Nephron progenitor cell (in vitro differentiated cells): ENCODE measurements around the gene DAP.
"Not testable (repeated sequence)": the region's sequence is repeated elsewhere in the genome, so short reads cannot be mapped to it uniquely, and the experiment has no call there.

Experiments
- DNase-seq: peaks from one replicate; pipeline ENCODE4 v3.0.0; 2021
- H3K27ac Mint-ChIP-seq: 2 replicates; pipeline ENCODE4 v1.8.0; 2021; ENCODE audit warnings: mild to moderate bottlenecking, moderate library complexity, mixed read lengths
- H3K27me3 Mint-ChIP-seq: 2 replicates; pipeline ENCODE4 v1.8.0; 2021; ENCODE audit warnings: mild to moderate bottlenecking, low read depth, mixed read lengths; ENCODE audit not compliant: poor library complexity
- H3K36me3 Mint-ChIP-seq: 2 replicates; pipeline ENCODE4 v1.8.0; 2021; ENCODE audit warnings: low read depth, mixed read lengths
- H3K4me1 Mint-ChIP-seq: 2 replicates; pipeline ENCODE4 v1.8.0; 2021; ENCODE audit warnings: mixed read lengths
- H3K4me3 Mint-ChIP-seq: 2 replicates; pipeline ENCODE4 v1.8.0; 2021; ENCODE audit warnings: mild to moderate bottlenecking, moderate library complexity, mixed read lengths
- H3K9me3 Mint-ChIP-seq: 2 replicates; pipeline ENCODE4 v1.8.0; 2021; ENCODE audit warnings: mild to moderate bottlenecking, moderate library complexity, mixed read lengths
- TF ChIP-seq, protein P1 (sequence below): fragments of 200-600 bp; sonication (generic); IDR thresholded peaks from 2 replicates; pipeline ENCODE4 v1.5.0; 2021; ENCODE audit warnings: antibody characterized with exemption

The DAP gene

GRCh38 chr5:10793785-10794184 lies 32.8 kb upstream of the DAP start:
- Mint-ChIP-seq H3K4me3 (no peak overlapping the region), H3K9me3 (no peaks in the 10 kb centered on the region), H3K4me1 (peaks cover 6% of the 10 kb centered on the region), H3K27ac (no peak overlapping the region), H3K27me3 (peaks cover 5% of the 10 kb centered on the region), H3K36me3 (no peaks in the 10 kb centered on the region)
- TF ChIP-seq, protein P1, sequence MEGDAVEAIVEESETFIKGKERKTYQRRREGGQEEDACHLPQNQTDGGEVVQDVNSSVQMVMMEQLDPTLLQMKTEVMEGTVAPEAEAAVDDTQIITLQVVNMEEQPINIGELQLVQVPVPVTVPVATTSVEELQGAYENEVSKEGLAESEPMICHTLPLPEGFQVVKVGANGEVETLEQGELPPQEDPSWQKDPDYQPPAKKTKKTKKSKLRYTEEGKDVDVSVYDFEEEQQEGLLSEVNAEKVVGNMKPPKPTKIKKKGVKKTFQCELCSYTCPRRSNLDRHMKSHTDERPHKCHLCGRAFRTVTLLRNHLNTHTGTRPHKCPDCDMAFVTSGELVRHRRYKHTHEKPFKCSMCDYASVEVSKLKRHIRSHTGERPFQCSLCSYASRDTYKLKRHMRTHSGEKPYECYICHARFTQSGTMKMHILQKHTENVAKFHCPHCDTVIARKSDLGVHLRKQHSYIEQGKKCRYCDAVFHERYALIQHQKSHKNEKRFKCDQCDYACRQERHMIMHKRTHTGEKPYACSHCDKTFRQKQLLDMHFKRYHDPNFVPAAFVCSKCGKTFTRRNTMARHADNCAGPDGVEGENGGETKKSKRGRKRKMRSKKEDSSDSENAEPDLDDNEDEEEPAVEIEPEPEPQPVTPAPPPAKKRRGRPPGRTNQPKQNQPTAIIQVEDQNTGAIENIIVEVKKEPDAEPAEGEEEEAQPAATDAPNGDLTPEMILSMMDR = no peak
- DNase-seq = no peak

DNA sequence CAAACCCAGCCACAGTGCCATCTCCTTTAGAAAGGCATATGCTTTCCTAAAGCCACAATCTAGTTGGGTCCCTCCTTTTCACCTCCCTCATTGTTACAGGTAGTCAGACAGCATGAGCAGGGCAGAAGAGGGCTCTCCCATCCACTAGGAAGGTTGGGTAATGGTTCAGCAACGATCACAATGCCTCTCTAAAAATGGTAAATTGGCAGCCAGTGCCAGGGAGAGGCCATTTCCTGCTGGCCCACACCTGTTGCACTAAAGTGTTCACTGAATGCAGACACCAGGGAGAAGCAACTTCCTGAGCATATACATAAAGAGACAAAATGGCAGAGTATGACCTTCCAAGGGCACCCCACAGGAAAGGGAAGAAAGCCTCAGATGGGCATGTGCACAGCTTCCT lies 31.3 kb upstream of the DAP start:
- Mint-ChIP-seq H3K36me3 (no peaks in the 10 kb centered on the region), H3K27ac (no peak overlapping the region), H3K9me3 (no peaks in the 10 kb centered on the region), H3K4me1 (peaks cover 6% of the 10 kb centered on the region), H3K27me3 (peaks cover 7% of the 10 kb centered on the region), H3K4me3 (no peak overlapping the region)
- DNase-seq = no peak
- TF ChIP-seq, protein P1 = no peak

DNA sequence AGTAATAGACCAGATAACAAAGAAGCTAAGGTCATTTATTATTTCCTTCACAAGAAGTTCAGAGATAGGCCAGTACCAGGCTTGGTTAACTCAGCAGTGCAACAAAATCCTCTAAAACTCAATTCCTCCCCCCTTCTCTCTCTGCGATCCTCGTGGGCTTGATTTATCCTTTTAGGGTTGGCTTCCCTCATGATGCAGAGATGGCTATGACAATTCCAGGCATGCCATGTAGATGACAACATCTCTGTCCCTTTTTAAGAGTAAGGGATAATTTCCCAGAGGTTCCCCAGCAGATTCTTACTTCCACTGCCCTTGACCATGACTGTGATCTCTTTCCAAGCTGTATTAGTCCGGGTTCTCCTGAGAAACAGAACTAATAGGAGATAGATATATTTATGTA lies 28.7 kb upstream of the DAP start:
- TF ChIP-seq, protein P1 = no peak
- no peak for DNase-seq
- Mint-ChIP-seq H3K27ac (no peak overlapping the region), H3K9me3 (no peaks in the 10 kb centered on the region), H3K27me3 (peaks cover 7% of the 10 kb centered on the region), H3K4me1 (peaks cover 6% of the 10 kb centered on the region), H3K36me3 (no peaks in the 10 kb centered on the region), H3K4me3 (no peak overlapping the region)

DNA sequence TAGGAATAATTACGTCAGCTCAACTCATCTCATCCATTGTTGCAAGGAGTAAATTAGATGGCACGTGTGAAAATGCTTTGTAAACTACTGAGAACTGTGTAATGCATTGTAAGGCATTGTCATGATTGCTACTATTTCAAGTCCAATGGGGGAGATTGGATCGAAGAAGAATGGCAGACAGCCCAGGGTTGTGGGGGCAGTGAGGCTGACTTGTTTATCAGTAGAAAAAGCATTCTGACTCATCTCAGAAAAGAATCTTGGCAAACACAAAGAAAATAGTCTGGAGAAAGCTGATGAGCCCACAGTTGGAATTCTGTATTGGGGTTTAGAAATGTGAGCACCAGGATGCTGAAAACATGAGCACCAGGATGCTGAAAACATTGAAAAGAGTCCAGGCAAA lies 28.0 kb upstream of the DAP start:
- TF ChIP-seq, protein P1 = no peak
- Mint-ChIP-seq H3K4me1 (peaks cover 6% of the 10 kb centered on the region), H3K27me3 (peaks cover 10% of the 10 kb centered on the region), H3K4me3 (no peak overlapping the region), H3K27ac (no peak overlapping the region), H3K9me3 (no peaks in the 10 kb centered on the region), H3K36me3 (no peaks in the 10 kb centered on the region)
- DNase-seq = no peak

- DNase-seq = no peak
- Mint-ChIP-seq H3K4me1 (peaks cover 2% of the 10 kb centered on the region), H3K27ac (no peak overlapping the region), H3K4me3 (no peak overlapping the region), H3K9me3 (no peaks in the 10 kb centered on the region), H3K27me3 (peaks cover 12% of the 10 kb centered on the region), H3K36me3 (no peaks in the 10 kb centered on the region)
- TF ChIP-seq, protein P1 = no peak
Observed at GRCh38 chr5:10788358-10788757, 27.3 kb upstream of the DAP start.

GRCh38 chr5:10786835-10787234 lies 25.8 kb upstream of the DAP start:
- Mint-ChIP-seq H3K4me1 (no peaks in the 10 kb centered on the region), H3K9me3 (peaks cover 11% of the 10 kb centered on the region), H3K36me3 (no peaks in the 10 kb centered on the region), H3K27me3 (peaks cover 13% of the 10 kb centered on the region), H3K27ac (no peak overlapping the region), H3K4me3 (no peak overlapping the region)
- DNase-seq = no peak
- TF ChIP-seq, protein P1 = no peak

DNA sequence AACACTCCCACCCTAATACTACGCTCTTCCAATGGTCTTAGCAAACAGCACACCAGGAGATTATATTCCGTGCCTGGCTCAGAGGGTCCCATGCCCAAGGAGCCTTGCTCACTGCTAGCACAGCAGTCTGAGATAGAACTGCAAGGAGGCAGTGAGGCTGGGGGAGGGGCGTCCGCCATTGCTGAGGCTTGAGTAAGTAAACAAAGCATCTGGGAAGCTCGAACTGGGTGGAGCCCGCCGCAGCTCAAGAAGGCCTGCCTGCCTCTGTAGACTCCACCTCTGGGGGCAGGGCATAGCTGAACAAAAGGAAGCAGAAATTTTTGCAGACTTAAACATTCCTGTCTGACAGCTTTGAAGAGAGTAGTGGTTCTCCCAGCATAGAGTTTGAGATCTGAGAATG lies 19.2 kb upstream of the DAP start:
- Mint-ChIP-seq H3K9me3 (peaks cover 35% of the 10 kb centered on the region), H3K27me3 (peaks cover 15% of the 10 kb centered on the region)
- H3K36me3 Mint-ChIP-seq, DNase-seq, H3K4me1 Mint-ChIP-seq, H3K4me3 Mint-ChIP-seq, H3K27ac Mint-ChIP-seq: not testable (repeated sequence)
